GM12878 (cell line): Measurements from ENCODE around the gene GPR34. TPM values are rescaled to one million over a fixed set of nuclear protein-coding genes. Genes with fewer than 3 reads are reported as not detected.

Source experiments
- ATAC-seq: fragments of 200-7000 bp; cut with Tn5 transposase; 3 replicates; pipeline ENCODE4 v1.9.1; 2020; ENCODE audit warnings: mild to moderate bottlenecking, moderate library complexity
- BruUV-seq: library from RNA; stranded (reverse); fragments of 400-500 nt; replicated peaks from 2 replicates; lab custom pipeline; 2021; lab: Mats Ljungman, UMichigan
- CTCF ChIA-PET: fragments of 300-600 bp; sonication (Branson Sonifier 250); formaldehyde crosslinking; extraction: SDS; loops from one replicate; lab custom pipeline; 2021; ENCODE audit warnings: inconsistent platforms; lab: Yijun Ruan, JAX
- POLR2A ChIA-PET: fragments of 350-600 bp; formaldehyde crosslinking; extraction: SDS; loops from one replicate; lab custom pipeline; 2021; ENCODE audit warnings: inconsistent platforms; lab: Charles Lee
- RAD21 ChIA-PET: fragments of 300-600 bp; sonication (Branson Sonifier 250); formaldehyde crosslinking; loops from one replicate; lab custom pipeline; 2023; ENCODE audit warnings: antibody characterized with exemption; ENCODE audit not compliant: unreplicated experiment; lab: Charles Lee
- SMC1A ChIA-PET: fragments of 300-600 bp; sonication (Branson Sonifier 250); formaldehyde crosslinking; loops from one replicate; lab custom pipeline; 2023; ENCODE audit not compliant: unreplicated experiment, uncharacterized antibody; lab: Charles Lee
- DNase-seq: peaks from one replicate; pipeline ENCODE4 v3.0.0-alpha.2; 2011; ENCODE audit warnings: low read depth, low spot score
- FAIRE-seq: peaks from 3 replicates; lab custom pipeline; 2011; peaks lifted over from hg19 to GRCh38; lab: Jason Lieb, UNC
- H2AFZ ChIP-seq: 2 replicates; pipeline ENCODE4 v1.6.0; 2011; ENCODE audit warnings: low read depth, low read length, control low read depth; ENCODE audit not compliant: control insufficient read depth
- H3K27ac ChIP-seq: 2 replicates; pipeline ENCODE4 v1.5.1; 2011; ENCODE audit warnings: control low read depth; ENCODE audit not compliant: control insufficient read depth, insufficient read depth
- H3K27me3 ChIP-seq, 2 experiments: replicated peaks in 1 of 2; 2 replicates each; pipeline versions ENCODE4 v1.6.0 to v1.6.1; 2011; ENCODE audit warnings: low read length in 1 of 2; ENCODE audit not compliant: control insufficient read depth in 2 of 2, insufficient read depth in 2 of 2
- H3K36me3 ChIP-seq, 2 experiments: 2 replicates each; pipeline ENCODE4 v1.5.1; 2011; ENCODE audit warnings: low read length in 1 of 2; ENCODE audit not compliant: control insufficient read depth in 2 of 2, insufficient read depth in 2 of 2
- H3K4me1 ChIP-seq: 2 replicates; pipeline ENCODE4 v1.6.1; 2011; ENCODE audit warnings: mild to moderate bottlenecking, low read length, moderate library complexity, mixed read lengths; ENCODE audit not compliant: control insufficient read depth, insufficient read depth
- H3K4me2 ChIP-seq: 2 replicates; pipeline ENCODE4 v1.6.0; 2011; ENCODE audit warnings: control low read depth; ENCODE audit not compliant: control insufficient read depth, insufficient read depth
- H3K4me3 ChIP-seq: fragments of 200-600 bp; sonication (generic); 2 replicates; pipeline ENCODE4 v1.5.1; 2016
- H3K79me2 ChIP-seq: 2 replicates; pipeline ENCODE4 v1.6.0; 2011; ENCODE audit warnings: low read length; ENCODE audit not compliant: control insufficient read depth, insufficient read depth
- H3K9ac ChIP-seq: 2 replicates; pipeline ENCODE4 v1.8.0; 2011; ENCODE audit warnings: low read length, control low read depth, mixed read lengths; ENCODE audit not compliant: control insufficient read depth, insufficient read depth
- H3K9me3 ChIP-seq: replicated peaks from 3 replicates; pipeline ENCODE4 v1.5.1; 2011; ENCODE audit warnings: mild to moderate bottlenecking, low read length; ENCODE audit not compliant: control insufficient read depth, insufficient read depth
- H4K20me1 ChIP-seq: 2 replicates; pipeline ENCODE4 v1.6.0; 2011; ENCODE audit not compliant: control insufficient read depth, insufficient read depth
- BCL11A ChIP-seq: IDR thresholded peaks from 2 replicates; pipeline ENCODE4 v1.6.1; 2011; ENCODE audit warnings: low read depth, low read length
- BRCA1 ChIP-seq: IDR thresholded peaks from 2 replicates; pipeline ENCODE4 v1.6.1; 2011; ENCODE audit warnings: low read depth, low read length, improper control_type of control experiment
- HCFC1 ChIP-seq: fragments of 150-350 bp; IDR thresholded peaks from 2 replicates; pipeline ENCODE4 v1.6.1; 2014; ENCODE audit warnings: low read length
- HDAC2 ChIP-seq: fragments of 200-600 bp; sonication (generic); IDR thresholded peaks from 2 replicates; pipeline ENCODE4 v1.6.1; 2017
- MEF2B ChIP-seq: fragments of 450-650 bp; IDR thresholded peaks from 2 replicates; pipeline ENCODE4 v1.6.1; 2018; ENCODE audit warnings: mild to moderate bottlenecking, moderate library complexity; ENCODE audit not compliant: partially characterized antibody, poor library complexity, severe bottlenecking
- MXI1 ChIP-seq: fragments of 150-350 bp; IDR thresholded peaks from 2 replicates; pipeline ENCODE4 v1.6.1; 2011; ENCODE audit warnings: low read depth, mild to moderate bottlenecking, inconsistent platforms, low read length, improper control_type of control experiment
- MYC ChIP-seq: IDR thresholded peaks from 2 replicates; pipeline ENCODE4 v1.6.1; 2011; ENCODE audit warnings: mild to moderate bottlenecking, low read length, moderate library complexity, inconsistent platforms; ENCODE audit not compliant: insufficient read depth, insufficient replicate concordance, insufficient read length, severe bottlenecking
- NFIC ChIP-seq: IDR thresholded peaks from 2 replicates; pipeline ENCODE4 v1.6.1; 2012; ENCODE audit warnings: low read depth, mild to moderate bottlenecking, inconsistent platforms, low read length, moderate library complexity
- NR2C1 ChIP-seq: fragments of 450-650 bp; IDR thresholded peaks from 2 replicates; pipeline ENCODE4 v1.6.1; 2017; ENCODE audit warnings: antibody characterized with exemption, mild to moderate bottlenecking, moderate library complexity
- PML ChIP-seq: IDR thresholded peaks from 2 replicates; pipeline ENCODE4 v1.6.1; 2012; ENCODE audit warnings: low read length, inconsistent platforms
- RCOR1 ChIP-seq: conservative IDR thresholded peaks from 2 replicates; pipeline ENCODE4 v1.6.1; 2012; ENCODE audit warnings: low read depth, low read length, improper control_type of control experiment
- RUNX3 ChIP-seq: IDR thresholded peaks from 2 replicates; pipeline ENCODE4 v1.6.1; 2012; ENCODE audit warnings: low read length, inconsistent platforms
- SRF ChIP-seq, 2 experiments: IDR thresholded peaks; 2 replicates each; pipeline ENCODE4 v1.6.1; 2011; ENCODE audit warnings: low read depth in 2 of 2, low read length in 2 of 2, mild to moderate bottlenecking in 1 of 2, moderate library complexity in 1 of 2
- TCF12 ChIP-seq: IDR thresholded peaks from 2 replicates; pipeline ENCODE4 v1.6.1; 2011; ENCODE audit warnings: low read depth, mild to moderate bottlenecking, low read length
- WGBS: methylation state at CpG from one replicate; pipeline ENCODE4 v1.1.6; 2016; ENCODE audit warnings: low lambda C conversion rate; ENCODE audit not compliant: insufficient replicate concordance, insufficient coverage; ENCODE audit errors: missing lambda C conversion rate; 5-methylcytosine and 5-hydroxymethylcytosine counted together
- in situ Hi-C: fragments of 300-500 bp; cut with MboI; formaldehyde crosslinking; loops from 9 replicates; pipeline ENCODE4 v1.14.3; 2018; ENCODE audit warnings: mixed read lengths
- intact Hi-C: fragments of 100-400 bp; cut with micrococcal nuclease; formaldehyde crosslinking; loops from one replicate; pipeline ENCODE4 v1.14.2; 2022; ENCODE audit not compliant: unreplicated experiment
- polyA plus RNA-seq, 11 experiments: library from polyadenylated mRNA; depleted of rRNA in 4 of 11; unstranded in 6 of 11; stranded (reverse) in 5 of 11; fragments of >200 nt; fragmentation: Nextera tagmentation in 4 of 11; fragmentation: Illumina TruSeq in 1 of 11; extraction: Ambion mirVana in 4 of 11; extraction: Trizol in 1 of 11; gene quantifications; 1 replicate in 1 of 11; 2 replicates in 10 of 11; pipeline versions ENCODE4 v1.2.1 to v1.2.3, GENCODE V29; 2011 to 2016; ENCODE audit warnings: inconsistent platforms in 2 of 11, missing spikeins in 2 of 11, low read depth in 1 of 11
- total RNA-seq, 4 experiments: library from RNA; depleted of rRNA in 3 of 4; stranded (reverse); fragments of >200 nt in 3 of 4; fragmentation: Illumina TruSeq in 1 of 4; extraction: Trizol in 1 of 4; gene quantifications; 2 replicates each; pipeline versions ENCODE4 v1.2.1 to v1.2.3, GENCODE V29; 2013 to 2021
- TF ChIP-seq, protein P1 (sequence below): fragments of 450-650 bp; IDR thresholded peaks from 2 replicates; pipeline ENCODE4 v1.6.1; 2017; ENCODE audit warnings: mild to moderate bottlenecking
- TF ChIP-seq, protein P2 (sequence below): fragments of 450-650 bp; IDR thresholded peaks from 2 replicates; pipeline ENCODE4 v1.6.1; 2016; ENCODE audit warnings: mild to moderate bottlenecking
- TF ChIP-seq, protein P3 (sequence below): fragments of 450-650 bp; IDR thresholded peaks from 2 replicates; pipeline ENCODE4 v1.6.1; 2017; ENCODE audit warnings: mild to moderate bottlenecking, moderate library complexity
- TF ChIP-seq, protein P4 (sequence below): IDR thresholded peaks from 2 replicates; pipeline ENCODE4 v1.6.1; 2012; ENCODE audit warnings: low read length, inconsistent platforms

Gene GPR34
- total and polyA plus RNA-seq, 10 of the 15 experiments (the other 5 are each of a cell fraction or from before 2014, with no cell fraction given), result 0.12 to 0.84 (median 0.28) TPM; not detected in 1

DNA sequence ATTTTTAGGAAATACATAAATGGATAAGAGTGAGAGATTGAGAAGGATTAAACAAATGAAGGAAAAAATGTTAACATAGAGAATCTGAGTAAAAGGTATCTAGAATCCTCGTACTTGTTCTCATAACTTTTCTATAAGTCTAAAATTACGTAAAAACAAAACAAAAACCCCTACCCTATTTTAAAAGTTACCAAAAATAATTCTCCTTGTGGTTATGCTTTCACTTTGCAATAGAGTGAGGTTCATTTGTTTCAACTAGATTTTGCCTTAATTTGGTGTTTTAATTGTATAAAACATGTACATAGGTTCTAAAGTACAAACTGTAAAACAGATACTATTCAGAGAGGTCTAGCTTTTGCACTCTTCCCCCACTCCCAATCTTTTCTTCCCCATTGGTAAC, 3.8 kb upstream of the GPR34 start:
- FAIRE-seq (no peak), ATAC-seq (no peak), DNase-seq (no peak)
- in situ Hi-C loops, result no loop called here
- WGBS, result 5% methylated on average over 2 of the region's 2 CpGs
- ChIA-PET RAD21 (no interaction called here), CTCF (no interaction called here), POLR2A (no interaction called here), SMC1A (interaction anchor here (1.3 kb wide), 1 partner anchor 14 kb away, joined by 3 read pairs; no protein-coding TSS in a partner anchor)
- BruUV-seq, result no TSS peak
- Histone ChIP-seq H3K9ac (no peak overlapping the region), H3K9me3 (no peaks in the 10 kb centered on the region), H3K4me2 (no peak overlapping the region; the same call in 1 of the 2 replicates), H4K20me1 (no peaks in the 10 kb centered on the region), H3K79me2 (no peaks in the 10 kb centered on the region), H2AFZ (no peak overlapping the region), H3K4me3 (no peak overlapping the region), H3K4me1 (peaks cover 6% of the 10 kb centered on the region), H3K27ac (no peak overlapping the region), H3K27me3 (no peaks in the 10 kb centered on the region), H3K36me3 (no peaks in the 10 kb centered on the region)
- intact Hi-C loops, result no loop called here
- TF ChIP-seq, protein P1, sequence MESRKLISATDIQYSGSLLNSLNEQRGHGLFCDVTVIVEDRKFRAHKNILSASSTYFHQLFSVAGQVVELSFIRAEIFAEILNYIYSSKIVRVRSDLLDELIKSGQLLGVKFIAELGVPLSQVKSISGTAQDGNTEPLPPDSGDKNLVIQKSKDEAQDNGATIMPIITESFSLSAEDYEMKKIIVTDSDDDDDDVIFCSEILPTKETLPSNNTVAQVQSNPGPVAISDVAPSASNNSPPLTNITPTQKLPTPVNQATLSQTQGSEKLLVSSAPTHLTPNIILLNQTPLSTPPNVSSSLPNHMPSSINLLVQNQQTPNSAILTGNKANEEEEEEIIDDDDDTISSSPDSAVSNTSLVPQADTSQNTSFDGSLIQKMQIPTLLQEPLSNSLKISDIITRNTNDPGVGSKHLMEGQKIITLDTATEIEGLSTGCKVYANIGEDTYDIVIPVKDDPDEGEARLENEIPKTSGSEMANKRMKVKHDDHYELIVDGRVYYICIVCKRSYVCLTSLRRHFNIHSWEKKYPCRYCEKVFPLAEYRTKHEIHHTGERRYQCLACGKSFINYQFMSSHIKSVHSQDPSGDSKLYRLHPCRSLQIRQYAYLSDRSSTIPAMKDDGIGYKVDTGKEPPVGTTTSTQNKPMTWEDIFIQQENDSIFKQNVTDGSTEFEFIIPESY, result no peak
- TF ChIP-seq RUNX3, result peak; percentile 72
- TF ChIP-seq MXI1, result no peak
- TF ChIP-seq NR2C1, result no peak
- TF ChIP-seq RCOR1, result no peak
- TF ChIP-seq MYC, result no peak
- TF ChIP-seq NFIC, result peak; percentile 44
- TF ChIP-seq HDAC2, result no peak
- TF ChIP-seq, protein P2, sequence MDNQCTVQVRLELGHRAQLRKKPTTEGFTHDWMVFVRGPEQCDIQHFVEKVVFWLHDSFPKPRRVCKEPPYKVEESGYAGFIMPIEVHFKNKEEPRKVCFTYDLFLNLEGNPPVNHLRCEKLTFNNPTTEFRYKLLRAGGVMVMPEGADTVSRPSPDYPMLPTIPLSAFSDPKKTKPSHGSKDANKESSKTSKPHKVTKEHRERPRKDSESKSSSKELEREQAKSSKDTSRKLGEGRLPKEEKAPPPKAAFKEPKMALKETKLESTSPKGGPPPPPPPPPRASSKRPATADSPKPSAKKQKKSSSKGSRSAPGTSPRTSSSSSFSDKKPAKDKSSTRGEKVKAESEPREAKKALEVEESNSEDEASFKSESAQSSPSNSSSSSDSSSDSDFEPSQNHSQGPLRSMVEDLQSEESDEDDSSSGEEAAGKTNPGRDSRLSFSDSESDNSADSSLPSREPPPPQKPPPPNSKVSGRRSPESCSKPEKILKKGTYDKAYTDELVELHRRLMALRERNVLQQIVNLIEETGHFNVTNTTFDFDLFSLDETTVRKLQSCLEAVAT, result no peak
- TF ChIP-seq HCFC1, result no peak
- no peak for TF ChIP-seq BRCA1
- peak; percentile 75 for TF ChIP-seq MEF2B
- TF ChIP-seq SRF (IDR thresholded peaks at IDR 0.05; ENCODE audit: low read depth in 2 of 2, low read length in 2 of 2), result no peak
- TF ChIP-seq PML, result no peak
- no peak for TF ChIP-seq TCF12
- TF ChIP-seq, protein P3, sequence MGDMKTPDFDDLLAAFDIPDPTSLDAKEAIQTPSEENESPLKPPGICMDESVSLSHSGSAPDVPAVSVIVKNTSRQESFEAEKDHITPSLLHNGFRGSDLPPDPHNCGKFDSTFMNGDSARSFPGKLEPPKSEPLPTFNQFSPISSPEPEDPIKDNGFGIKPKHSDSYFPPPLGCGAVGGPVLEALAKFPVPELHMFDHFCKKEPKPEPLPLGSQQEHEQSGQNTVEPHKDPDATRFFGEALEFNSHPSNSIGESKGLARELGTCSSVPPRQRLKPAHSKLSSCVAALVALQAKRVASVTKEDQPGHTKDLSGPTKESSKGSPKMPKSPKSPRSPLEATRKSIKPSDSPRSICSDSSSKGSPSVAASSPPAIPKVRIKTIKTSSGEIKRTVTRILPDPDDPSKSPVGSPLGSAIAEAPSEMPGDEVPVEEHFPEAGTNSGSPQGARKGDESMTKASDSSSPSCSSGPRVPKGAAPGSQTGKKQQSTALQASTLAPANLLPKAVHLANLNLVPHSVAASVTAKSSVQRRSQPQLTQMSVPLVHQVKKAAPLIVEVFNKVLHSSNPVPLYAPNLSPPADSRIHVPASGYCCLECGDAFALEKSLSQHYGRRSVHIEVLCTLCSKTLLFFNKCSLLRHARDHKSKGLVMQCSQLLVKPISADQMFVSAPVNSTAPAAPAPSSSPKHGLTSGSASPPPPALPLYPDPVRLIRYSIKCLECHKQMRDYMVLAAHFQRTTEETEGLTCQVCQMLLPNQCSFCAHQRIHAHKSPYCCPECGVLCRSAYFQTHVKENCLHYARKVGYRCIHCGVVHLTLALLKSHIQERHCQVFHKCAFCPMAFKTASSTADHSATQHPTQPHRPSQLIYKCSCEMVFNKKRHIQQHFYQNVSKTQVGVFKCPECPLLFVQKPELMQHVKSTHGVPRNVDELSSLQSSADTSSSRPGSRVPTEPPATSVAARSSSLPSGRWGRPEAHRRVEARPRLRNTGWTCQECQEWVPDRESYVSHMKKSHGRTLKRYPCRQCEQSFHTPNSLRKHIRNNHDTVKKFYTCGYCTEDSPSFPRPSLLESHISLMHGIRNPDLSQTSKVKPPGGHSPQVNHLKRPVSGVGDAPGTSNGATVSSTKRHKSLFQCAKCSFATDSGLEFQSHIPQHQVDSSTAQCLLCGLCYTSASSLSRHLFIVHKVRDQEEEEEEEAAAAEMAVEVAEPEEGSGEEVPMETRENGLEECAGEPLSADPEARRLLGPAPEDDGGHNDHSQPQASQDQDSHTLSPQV, result no peak
- no peak for TF ChIP-seq BCL11A
- TF ChIP-seq, protein P4, sequence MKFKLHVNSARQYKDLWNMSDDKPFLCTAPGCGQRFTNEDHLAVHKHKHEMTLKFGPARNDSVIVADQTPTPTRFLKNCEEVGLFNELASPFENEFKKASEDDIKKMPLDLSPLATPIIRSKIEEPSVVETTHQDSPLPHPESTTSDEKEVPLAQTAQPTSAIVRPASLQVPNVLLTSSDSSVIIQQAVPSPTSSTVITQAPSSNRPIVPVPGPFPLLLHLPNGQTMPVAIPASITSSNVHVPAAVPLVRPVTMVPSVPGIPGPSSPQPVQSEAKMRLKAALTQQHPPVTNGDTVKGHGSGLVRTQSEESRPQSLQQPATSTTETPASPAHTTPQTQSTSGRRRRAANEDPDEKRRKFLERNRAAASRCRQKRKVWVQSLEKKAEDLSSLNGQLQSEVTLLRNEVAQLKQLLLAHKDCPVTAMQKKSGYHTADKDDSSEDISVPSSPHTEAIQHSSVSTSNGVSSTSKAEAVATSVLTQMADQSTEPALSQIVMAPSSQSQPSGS, result peak; percentile 41; the same call in 1 of the 2 replicates
